H9 (cell line): ENCODE data around the gene PLCG1. TPM values are rescaled to one million over a fixed set of nuclear protein-coding genes. Genes with fewer than 3 reads are reported as not detected.

Experiments
- DNase-seq: peaks from one replicate; pipeline ENCODE4 v3.0.0-alpha.2; 2017
- H2AFZ ChIP-seq: one replicate; pipeline ENCODE4 v1.6.1; 2013; ENCODE audit warnings: mild to moderate bottlenecking, low read length, control low read depth, moderate library complexity
- H2AK5ac ChIP-seq: 2 replicates; pipeline ENCODE4 v1.6.1; 2013; ENCODE audit warnings: low read length, control low read depth, mixed read lengths; ENCODE audit not compliant: insufficient read length
- H2BK120ac ChIP-seq: one replicate; pipeline ENCODE4 v1.6.1; 2013; ENCODE audit warnings: low read depth, mild to moderate bottlenecking, low read length, control low read depth, inconsistent platforms; ENCODE audit not compliant: poor library complexity, severe bottlenecking
- H2BK12ac ChIP-seq: 2 replicates; pipeline ENCODE4 v1.6.1; 2013; ENCODE audit warnings: low read length, control low read depth, mixed read lengths, low read depth; ENCODE audit not compliant: insufficient read length
- H2BK15ac ChIP-seq: 2 replicates; pipeline ENCODE4 v1.6.1; 2013; ENCODE audit warnings: low read depth, low read length, control low read depth
- H2BK20ac ChIP-seq: one replicate; pipeline ENCODE4 v1.6.1; 2013; ENCODE audit warnings: low read depth, mild to moderate bottlenecking, low read length, control low read depth, inconsistent platforms; ENCODE audit not compliant: poor library complexity, severe bottlenecking
- H2BK5ac ChIP-seq: 2 replicates; pipeline ENCODE4 v1.6.1; 2013; ENCODE audit warnings: low read length, control low read depth, mixed read lengths; ENCODE audit not compliant: insufficient read length
- H3K14ac ChIP-seq: 2 replicates; pipeline ENCODE4 v1.6.1; 2013; ENCODE audit warnings: low read length, control low read depth; ENCODE audit not compliant: insufficient read depth
- H3K18ac ChIP-seq: 2 replicates; pipeline ENCODE4 v1.6.1; 2013; ENCODE audit warnings: low read depth, mild to moderate bottlenecking, mixed read lengths, low read length, control low read depth; ENCODE audit not compliant: insufficient read length
- H3K23ac ChIP-seq: 2 replicates; pipeline ENCODE4 v1.6.1; 2013; ENCODE audit warnings: low read length, control low read depth, mixed read lengths, low read depth; ENCODE audit not compliant: insufficient read length
- H3K23me2 ChIP-seq: 2 replicates; pipeline ENCODE4 v1.6.1; 2013; ENCODE audit warnings: low read depth, mild to moderate bottlenecking, mixed read lengths, low read length, control low read depth; ENCODE audit not compliant: insufficient read length, poor library complexity, severe bottlenecking
- H3K27ac ChIP-seq: 2 replicates; pipeline ENCODE4 v1.5.1; 2013; ENCODE audit warnings: low read length, control low read depth, mixed read lengths, low read depth; ENCODE audit not compliant: insufficient read length
- H3K27me3 ChIP-seq: 2 replicates; pipeline ENCODE4 v1.6.1; 2013; ENCODE audit warnings: low read length, control low read depth, inconsistent platforms; ENCODE audit not compliant: insufficient read depth
- H3K4ac ChIP-seq: 2 replicates; pipeline ENCODE4 v1.6.1; 2013; ENCODE audit warnings: low read depth, mild to moderate bottlenecking, control low read depth, inconsistent platforms, low read length, moderate library complexity
- H3K4me1 ChIP-seq: 2 replicates; pipeline ENCODE4 v1.6.1; 2013; ENCODE audit warnings: low read length, control low read depth, inconsistent platforms; ENCODE audit not compliant: insufficient read depth
- H3K4me2 ChIP-seq: 2 replicates; pipeline ENCODE4 v1.6.1; 2013; ENCODE audit warnings: low read length, control low read depth, mixed read lengths; ENCODE audit not compliant: insufficient read length, insufficient read depth
- H3K56ac ChIP-seq: 2 replicates; pipeline ENCODE4 v1.6.1; 2013; ENCODE audit warnings: low read depth, mild to moderate bottlenecking, mixed read lengths, low read length, control low read depth; ENCODE audit not compliant: insufficient read length
- H3K79me1 ChIP-seq: 2 replicates; pipeline ENCODE4 v1.6.1; 2013; ENCODE audit warnings: low read depth, mild to moderate bottlenecking, moderate library complexity, low read length, control low read depth, inconsistent platforms; ENCODE audit not compliant: insufficient read depth, poor library complexity, severe bottlenecking
- H3K79me2 ChIP-seq: 2 replicates; pipeline ENCODE4 v1.6.1; 2013; ENCODE audit warnings: low read length, control low read depth, inconsistent platforms; ENCODE audit not compliant: insufficient read depth
- H3K9ac ChIP-seq: 2 replicates; pipeline ENCODE4 v1.6.1; 2013; ENCODE audit warnings: low read length, control low read depth, mixed read lengths; ENCODE audit not compliant: insufficient read length; ENCODE audit errors: extremely low read depth
- H3K9me3 ChIP-seq: one replicate; pipeline ENCODE4 v1.6.1; 2013; ENCODE audit warnings: low read depth, low read length, inconsistent platforms; ENCODE audit not compliant: control insufficient read depth
- H3T11ph ChIP-seq: one replicate; pipeline ENCODE4 v1.6.1; 2013; ENCODE audit warnings: mild to moderate bottlenecking, low read length, control low read depth, inconsistent platforms
- H4K20me1 ChIP-seq: one replicate; pipeline ENCODE4 v1.6.1; 2013; ENCODE audit not compliant: control insufficient read depth, insufficient read length, insufficient read depth
- H4K5ac ChIP-seq: 2 replicates; pipeline ENCODE4 v1.6.1; 2013; ENCODE audit warnings: low read depth, mild to moderate bottlenecking, mixed read lengths, low read length, control low read depth; ENCODE audit not compliant: insufficient read length
- H4K8ac ChIP-seq: replicated peaks from 2 replicates; pipeline ENCODE4 v1.6.1; 2013; ENCODE audit warnings: low read length, control low read depth, mixed read lengths, low read depth; ENCODE audit not compliant: insufficient read length
- H4K91ac ChIP-seq: 2 replicates; pipeline ENCODE4 v1.6.1; 2013; ENCODE audit warnings: low read depth, mild to moderate bottlenecking, moderate library complexity, mixed read lengths, low read length, control low read depth; ENCODE audit not compliant: insufficient read length
- H3K27ac Mint-ChIP-seq, 3 experiments: 2 replicates in 2 of 3; 3 replicates in 1 of 3; pipeline ENCODE4 v1.8.0; 2020 to 2021; ENCODE audit warnings: mixed read lengths in 3 of 3, mild to moderate bottlenecking in 1 of 3, moderate library complexity in 1 of 3
- H3K27me3 Mint-ChIP-seq: 2 replicates; pipeline ENCODE4 v1.8.0; 2021; ENCODE audit warnings: low read depth, mild to moderate bottlenecking, moderate library complexity, mixed read lengths
- H3K36me3 Mint-ChIP-seq, 3 experiments: 2 replicates in 2 of 3; 3 replicates in 1 of 3; pipeline ENCODE4 v1.8.0; 2020 to 2021; ENCODE audit warnings: low read depth in 3 of 3, mixed read lengths in 3 of 3; ENCODE audit not compliant: insufficient read depth in 1 of 3
- H3K4me1 Mint-ChIP-seq, 2 experiments: 2 replicates each; pipeline ENCODE4 v1.8.0; 2020; ENCODE audit warnings: mixed read lengths in 2 of 2
- H3K4me3 Mint-ChIP-seq, 2 experiments: 2 replicates in 1 of 2; 3 replicates in 1 of 2; pipeline ENCODE4 v1.8.0; 2020 to 2021; ENCODE audit warnings: mild to moderate bottlenecking in 2 of 2, mixed read lengths in 2 of 2, moderate library complexity in 1 of 2
- H3K9me3 Mint-ChIP-seq, 2 experiments: 2 replicates in 1 of 2; 3 replicates in 1 of 2; pipeline ENCODE4 v1.8.0; 2020; ENCODE audit warnings: mild to moderate bottlenecking in 2 of 2, mixed read lengths in 2 of 2, moderate library complexity in 1 of 2
- CTCF ChIP-seq: fragments of 200-600 bp; sonication (generic); conservative IDR thresholded peaks from 3 replicates; pipeline ENCODE4 v1.8.0; 2021; ENCODE audit warnings: antibody characterized with exemption, mild to moderate bottlenecking
- WGBS: extraction: QIAGEN DNeasy Blood & Tissue Kit; methylation state at CpG from one replicate; pipeline ENCODE4 v1.1.7; 2013; ENCODE audit warnings: missing lambda C conversion rate, low lambda C conversion rate, mixed read lengths; ENCODE audit not compliant: insufficient read length; ENCODE audit errors: extremely low coverage; 5-methylcytosine and 5-hydroxymethylcytosine counted together
- microRNA-seq: library from miRNA; unstranded; fragments of <30 nt; microRNA quantifications from one replicate; pipeline ENCODE4, GENCODE V29; 2020; ENCODE audit warnings: borderline microRNAs expressed
- total RNA-seq: library from RNA; stranded (reverse); gene quantifications from 2 replicates; pipeline ENCODE4 v1.2.1, GENCODE V29; 2021

The PLCG1 gene
- total RNA-seq, 1 experiment from 2014 or later = 171 TPM

GRCh38 chr20:41226426-41226825 is 89.1 kb downstream of the PLCG1 start:
- Histone ChIP-seq H3K4ac (no peak overlapping the region), H4K8ac (no peak overlapping the region), H3K79me1 (no peaks in the 10 kb centered on the region), H3K14ac (no peak overlapping the region), H4K20me1 (no peaks in the 10 kb centered on the region), H3K27me3 (no peaks in the 10 kb centered on the region), H4K5ac (no peak overlapping the region), H2BK20ac (no peak overlapping the region), H3K9me3 (no peaks in the 10 kb centered on the region), H2AFZ (no peak overlapping the region), H3K23me2 (no peaks in the 10 kb centered on the region), H2AK5ac (no peak overlapping the region), H3K18ac (no peak overlapping the region), H2BK120ac (no peak overlapping the region), H3T11ph (no peak overlapping the region), H2BK12ac (no peak overlapping the region), H3K56ac (no peak overlapping the region), H3K4me2 (no peak overlapping the region), H3K79me2 (no peaks in the 10 kb centered on the region), H2BK15ac (no peak overlapping the region), H3K27ac (no peak overlapping the region), H2BK5ac (no peak overlapping the region), H3K9ac (no peak overlapping the region), H3K23ac (no peak overlapping the region), H3K4me1 (no peaks in the 10 kb centered on the region), H4K91ac (no peak overlapping the region)
- Mint-ChIP-seq H3K4me3 (no peak overlapping the region), H3K36me3 (no peaks in the 10 kb centered on the region), H3K4me1 (no peaks in the 10 kb centered on the region), H3K27me3 (0 out of 2 replicates have a peak, but pooled peaks cover 1% of the 10 kb centered on the region), H3K27ac (no peak overlapping the region), H3K9me3 (no peaks in the 10 kb centered on the region)
- WGBS = no CpG with 5 or more reads among the region's 1 CpG
- no peak for DNase-seq
- no peak for TF ChIP-seq CTCF

Small RNAs within 50 kb of the gene (microRNA-seq; reads per million reads assigned to microRNA genes)
- gene MIR6871 = 0.35 reads per million

Other genes with a start within 250 kb of the PLCG1 start
- gene TOP1, start 108.7 kb upstream of the PLCG1 start, total RNA-seq = 96.4 and 98.5 TPM in 2 replicates
- 2.9 and 4.4 TPM in 2 replicates for gene ZHX3, start 180.2 kb downstream of the PLCG1 start, total RNA-seq
- 3.8 and 4.2 TPM in 2 replicates for gene LPIN3, start 203.3 kb downstream of the PLCG1 start, total RNA-seq
- 5.9 and 6.7 TPM in 2 replicates for gene EMILIN3, start 229.3 kb downstream of the PLCG1 start, total RNA-seq